ENCODE measurements around the gene CCDC32. TPM values are rescaled to one million over a fixed set of nuclear protein-coding genes. Genes with fewer than 3 reads are reported as not detected.

The CCDC32 gene
- total RNA-seq, 4 donors from 2014 or later, result 26.0 to 37.2 (median 33.4) TPM

DNA sequence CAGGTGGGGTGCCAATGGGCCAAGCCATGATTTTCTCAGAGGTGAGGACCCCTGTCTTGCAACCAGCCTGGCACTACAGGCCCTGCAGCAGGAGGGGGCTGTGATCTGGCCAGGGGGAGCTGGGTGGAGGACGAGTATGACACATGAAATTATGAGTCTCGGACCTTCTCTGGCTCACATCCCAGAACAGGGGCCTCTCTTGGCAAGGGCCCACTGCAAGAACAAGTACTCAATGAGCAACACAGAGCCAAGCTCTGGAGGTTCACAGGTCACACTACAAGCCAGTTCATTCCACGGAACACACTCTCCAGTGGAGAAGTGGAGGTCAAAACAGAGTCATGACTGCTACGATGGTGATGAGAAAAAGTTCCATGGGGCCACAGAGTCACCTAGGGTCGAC is 28.3 kb downstream of the CCDC32 start:
- TF ChIP-seq, protein P1, sequence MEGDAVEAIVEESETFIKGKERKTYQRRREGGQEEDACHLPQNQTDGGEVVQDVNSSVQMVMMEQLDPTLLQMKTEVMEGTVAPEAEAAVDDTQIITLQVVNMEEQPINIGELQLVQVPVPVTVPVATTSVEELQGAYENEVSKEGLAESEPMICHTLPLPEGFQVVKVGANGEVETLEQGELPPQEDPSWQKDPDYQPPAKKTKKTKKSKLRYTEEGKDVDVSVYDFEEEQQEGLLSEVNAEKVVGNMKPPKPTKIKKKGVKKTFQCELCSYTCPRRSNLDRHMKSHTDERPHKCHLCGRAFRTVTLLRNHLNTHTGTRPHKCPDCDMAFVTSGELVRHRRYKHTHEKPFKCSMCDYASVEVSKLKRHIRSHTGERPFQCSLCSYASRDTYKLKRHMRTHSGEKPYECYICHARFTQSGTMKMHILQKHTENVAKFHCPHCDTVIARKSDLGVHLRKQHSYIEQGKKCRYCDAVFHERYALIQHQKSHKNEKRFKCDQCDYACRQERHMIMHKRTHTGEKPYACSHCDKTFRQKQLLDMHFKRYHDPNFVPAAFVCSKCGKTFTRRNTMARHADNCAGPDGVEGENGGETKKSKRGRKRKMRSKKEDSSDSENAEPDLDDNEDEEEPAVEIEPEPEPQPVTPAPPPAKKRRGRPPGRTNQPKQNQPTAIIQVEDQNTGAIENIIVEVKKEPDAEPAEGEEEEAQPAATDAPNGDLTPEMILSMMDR (IDR thresholded peaks at IDR 0.05), result no peak
- DNase-seq (ENCODE audit: low spot score) (no peak), ATAC-seq (ENCODE audit: low FRiP score) (no peak)

DNA sequence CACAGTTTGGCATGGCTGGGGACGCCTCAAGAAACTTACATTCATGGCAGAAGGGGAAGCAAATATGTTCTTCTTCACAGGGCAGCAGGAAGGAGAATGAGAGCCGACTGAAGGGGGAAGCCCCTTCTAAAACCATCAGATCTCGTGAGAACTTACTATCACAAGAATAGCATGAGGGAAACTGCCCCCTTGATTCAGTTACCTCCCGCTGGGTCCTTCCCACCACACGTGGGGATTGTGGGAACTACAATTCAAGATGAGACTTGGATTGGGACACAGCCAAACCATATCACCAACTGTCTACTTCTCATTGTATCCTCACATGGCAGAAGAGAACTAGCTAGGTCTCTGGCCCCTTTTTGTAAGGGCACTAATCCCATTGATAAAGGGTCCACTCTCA is 30.5 kb downstream of the CCDC32 start:
- ATAC-seq (ENCODE audit: low FRiP score) (no peak), DNase-seq (ENCODE audit: low spot score) (no peak)
- TF ChIP-seq, protein P1 (IDR thresholded peaks at IDR 0.05), result no peak

DNA sequence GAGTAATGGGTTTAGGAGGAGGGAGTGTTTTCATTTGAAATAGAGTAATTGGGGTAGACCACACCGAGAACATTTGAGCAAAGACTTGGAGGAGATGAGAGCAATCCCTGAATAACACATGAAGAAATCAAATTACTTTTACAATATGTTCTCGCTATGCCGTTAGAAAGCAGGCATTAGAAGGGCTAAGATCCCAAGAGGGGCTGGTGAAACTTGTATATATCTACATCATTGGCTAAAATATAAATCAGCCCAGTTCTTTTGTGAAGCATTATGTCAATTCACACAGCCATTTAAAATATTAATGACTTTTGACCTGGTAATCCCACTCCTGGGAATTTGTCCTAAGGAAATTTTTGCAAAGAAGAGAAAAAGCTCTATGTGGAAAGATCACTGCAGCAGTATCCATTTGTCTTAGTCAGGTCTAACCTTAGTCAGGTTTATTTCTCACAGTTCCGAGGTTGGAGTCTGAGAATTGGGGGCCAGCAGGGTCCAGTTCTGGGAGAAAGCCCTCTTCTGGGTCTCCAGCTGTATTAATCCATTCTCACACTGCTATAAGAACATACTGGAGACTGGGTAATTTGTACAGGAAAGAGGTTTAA is 31.0 kb downstream of the CCDC32 start:
- TF ChIP-seq, protein P1 (IDR thresholded peaks at IDR 0.05), result no peak
- DNase-seq (ENCODE audit: low spot score) (no peak), ATAC-seq (ENCODE audit: low FRiP score) (no peak)

DNA sequence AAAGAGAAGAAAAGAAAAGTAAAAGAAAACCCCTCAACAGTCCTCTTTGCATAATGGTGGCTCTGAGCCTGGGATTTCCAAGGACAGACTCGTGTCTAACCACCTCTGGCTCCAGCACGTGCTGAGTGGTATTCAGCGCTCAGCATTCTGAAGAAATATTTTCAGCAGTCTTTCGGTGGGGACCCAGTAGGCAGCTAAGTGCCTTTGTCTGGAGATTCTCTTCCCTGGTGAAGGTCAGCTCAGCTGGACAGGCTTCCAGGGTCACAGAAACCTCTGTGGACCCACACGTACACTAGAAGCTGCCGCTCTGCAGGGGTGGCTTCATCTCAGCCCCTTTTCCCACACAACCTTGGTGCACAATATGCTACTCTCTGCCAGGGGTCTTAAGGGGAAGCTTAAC is 36.0 kb downstream of the CCDC32 start:
- TF ChIP-seq, protein P1 (IDR thresholded peaks at IDR 0.05), result no peak
- no peak for DNase-seq (ENCODE audit: low spot score)
- no peak for ATAC-seq (ENCODE audit: low FRiP score)

DNA sequence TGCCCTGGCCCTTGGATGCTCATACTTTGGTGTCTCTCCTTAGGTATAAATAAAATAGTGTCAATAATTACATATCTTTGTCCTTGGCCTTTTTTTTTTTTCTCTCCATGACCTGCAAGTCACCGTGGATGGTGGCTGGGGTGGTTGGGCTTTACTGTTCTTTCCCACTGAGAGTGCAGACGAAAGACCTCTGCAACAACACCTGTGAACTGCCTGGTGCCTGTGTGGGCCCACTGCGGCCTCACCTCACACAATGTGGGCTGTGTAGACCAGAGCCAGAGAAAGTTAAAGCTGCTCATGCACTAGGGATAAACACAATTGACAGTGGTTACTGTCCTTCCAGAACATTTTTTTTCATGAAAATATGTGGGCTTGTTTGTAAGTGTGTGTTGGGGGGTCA is 39.0 kb downstream of the CCDC32 start:
- TF ChIP-seq, protein P1 (IDR thresholded peaks at IDR 0.05), result no peak

DNA sequence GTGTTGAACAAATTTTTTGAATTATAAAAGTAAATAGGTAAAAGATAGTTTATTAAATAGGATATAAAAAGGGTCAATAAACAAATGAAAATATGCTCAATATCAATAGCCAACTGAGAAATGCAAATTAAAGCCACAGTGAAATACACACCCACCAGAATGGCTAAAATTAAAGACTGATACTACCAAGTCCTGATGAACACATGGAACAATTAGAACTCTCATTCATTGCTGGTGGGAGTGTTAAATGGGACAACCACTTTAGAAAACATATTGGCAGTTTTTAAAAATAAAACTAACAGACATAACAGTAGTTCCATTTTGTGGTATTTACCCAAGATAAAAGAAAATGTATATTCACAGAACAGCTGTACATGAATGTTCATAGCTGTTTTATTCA is 41.2 kb downstream of the CCDC32 start:
- no peak for ATAC-seq (ENCODE audit: low FRiP score)
- TF ChIP-seq, protein P1 (IDR thresholded peaks at IDR 0.05), result no peak
- DNase-seq (ENCODE audit: low spot score), result no peak

More for the DNA sequence above, 39.0 kb downstream of the CCDC32 start:
- DNase-seq (ENCODE audit: low spot score) (no peak), ATAC-seq (ENCODE audit: low FRiP score) (no peak)

DNA sequence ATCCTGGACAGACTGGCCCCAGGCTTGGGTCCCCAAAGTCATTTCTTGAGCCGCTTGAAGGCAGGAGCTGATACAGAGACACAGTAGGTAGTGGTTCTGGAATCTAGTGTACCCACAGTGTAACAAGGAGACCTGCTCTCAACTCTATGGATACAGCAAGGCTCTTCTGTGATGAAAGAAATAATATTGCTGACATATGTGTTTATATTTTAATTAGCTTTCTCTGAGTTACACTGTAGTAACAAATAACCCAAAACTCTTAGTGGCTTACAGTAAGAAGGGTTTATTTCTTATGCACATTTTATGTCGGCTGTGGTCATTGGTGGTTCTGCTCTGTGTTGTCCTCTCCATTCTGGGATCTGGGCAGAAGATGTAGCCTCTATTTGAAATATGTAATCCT is 48.5 kb downstream of the CCDC32 start:
- TF ChIP-seq, protein P1 (IDR thresholded peaks at IDR 0.05), result no peak

More for the DNA sequence above, 48.5 kb downstream of the CCDC32 start:
- no peak for DNase-seq (ENCODE audit: low spot score)
- no peak for ATAC-seq (ENCODE audit: low FRiP score)

All from omental fat pad (tissue), 4 donors.